B cell (primary cell): ENCODE data around the gene UXT. TPM values are rescaled to one million over a fixed set of nuclear protein-coding genes. Genes with fewer than 3 reads are reported as not detected.
A peak's percentile ranks its signal among the peaks of the same experiment; 100 is the strongest.

Source experiments
- ATAC-seq: fragments of 200-7000 bp; cut with Tn5 transposase; one replicate; pipeline ENCODE4 v1.10.0; 2021; ENCODE audit warnings: low read depth, mild to moderate bottlenecking, moderate number of reproducible peaks, moderate library complexity
- CTCF ChIA-PET: fragments of 350-600 bp; sonication (Branson Sonifier 250); formaldehyde crosslinking; loops from one replicate; lab custom pipeline; 2021; ENCODE audit warnings: antibody characterized with exemption, inconsistent platforms; lab: Charles Lee
- POLR2A ChIA-PET: fragments of 350-600 bp; sonication (Branson Sonifier 250); formaldehyde crosslinking; loops from one replicate; lab custom pipeline; 2021; ENCODE audit warnings: antibody characterized with exemption; lab: Charles Lee
- DNase-seq: peaks from one replicate; pipeline ENCODE4 v3.0.0; 2013
- H2AFZ ChIP-seq: 2 replicates; pipeline ENCODE4 v1.6.1; 2012; ENCODE audit warnings: mild to moderate bottlenecking, low read depth, low read length; ENCODE audit not compliant: insufficient read depth, poor library complexity, severe bottlenecking
- H3K27ac ChIP-seq, 2 donors: 1 replicate in 1 of 2; 2 replicates in 1 of 2; pipeline ENCODE4 v1.5.1; 2012 to 2013; ENCODE audit warnings: low read length in 2 of 2, mild to moderate bottlenecking in 2 of 2, moderate library complexity in 1 of 2
- H3K27me3 ChIP-seq, 4 experiments: fragments of 200-600 bp in 1 of 4; sonication (generic) in 1 of 4; replicated peaks in 1 of 4; 1 replicate in 2 of 4; 2 replicates in 2 of 4; pipeline versions ENCODE4 v1.6.1 to v1.7.0; 2013 to 2016; ENCODE audit warnings: low read length in 3 of 4, mild to moderate bottlenecking in 2 of 4, mixed read lengths in 1 of 4, moderate library complexity in 1 of 4; ENCODE audit not compliant: insufficient read depth in 4 of 4, control insufficient read depth in 3 of 4; ENCODE audit errors: control extremely low read depth in 1 of 4
- H3K36me3 ChIP-seq, 2 experiments: replicated peaks in 1 of 2; 1 replicate in 1 of 2; 2 replicates in 1 of 2; pipeline versions ENCODE4 v1.6.1 to v1.7.1; 2013; ENCODE audit warnings: low read length in 1 of 2; ENCODE audit not compliant: insufficient read depth in 2 of 2, control insufficient read depth in 1 of 2; ENCODE audit errors: control extremely low read depth in 1 of 2, extremely low read depth in 1 of 2
- H3K4me1 ChIP-seq, 2 donors: fragments of 200-600 bp in 1 of 2; sonication (generic) in 1 of 2; 1 replicate in 1 of 2; 2 replicates in 1 of 2; pipeline versions ENCODE4 v1.5.1 to v1.6.1; 2013 to 2017; ENCODE audit warnings: low read length in 2 of 2; ENCODE audit not compliant: control insufficient read depth in 2 of 2, insufficient read depth in 2 of 2
- H3K4me2 ChIP-seq: replicated peaks from 2 replicates; pipeline ENCODE3; 2012; ENCODE audit warnings: mild to moderate bottlenecking, low read depth, low read length; ENCODE audit not compliant: poor library complexity, severe bottlenecking
- H3K4me3 ChIP-seq, 5 experiments: fragments of 200-600 bp in 1 of 5; sonication (generic) in 1 of 5; 1 replicate in 3 of 5; 2 replicates in 2 of 5; pipeline versions ENCODE4 v1.5.1 to v1.7.0; 2011 to 2016; ENCODE audit warnings: low read length in 4 of 5, mild to moderate bottlenecking in 4 of 5, low read depth in 2 of 5, control low read depth in 1 of 5, moderate library complexity in 1 of 5; ENCODE audit not compliant: insufficient read depth in 1 of 5; ENCODE audit errors: control extremely low read depth in 1 of 5, extremely low read depth in 1 of 5
- H3K79me2 ChIP-seq: fragments of 200-600 bp; sonication (generic); one replicate; pipeline ENCODE4 v1.6.0; 2016; ENCODE audit warnings: low read length; ENCODE audit not compliant: control insufficient read depth, insufficient read depth
- H3K9ac ChIP-seq: fragments of 200-600 bp; sonication (generic); 2 replicates; pipeline ENCODE4 v1.6.1; 2017; ENCODE audit warnings: mild to moderate bottlenecking, low read length, moderate library complexity
- H3K9me3 ChIP-seq, 3 donors: one replicate each; pipeline versions ENCODE4 v1.6.1 to v1.7.1; 2013; ENCODE audit warnings: low read length in 2 of 3; ENCODE audit not compliant: control insufficient read depth in 2 of 3, insufficient read depth in 1 of 3; ENCODE audit errors: control extremely low read depth in 1 of 3
- H4K20me1 ChIP-seq: 2 replicates; pipeline ENCODE4 v1.6.0; 2012; ENCODE audit warnings: mild to moderate bottlenecking, low read length; ENCODE audit not compliant: insufficient read depth, control insufficient read depth, poor library complexity, severe bottlenecking
- H3K27ac Mint-ChIP-seq: one replicate; pipeline ENCODE4 v1.8.0; 2021; ENCODE audit warnings: mixed read lengths
- H3K27me3 Mint-ChIP-seq: one replicate; pipeline ENCODE4 v1.8.0; 2021; ENCODE audit warnings: mixed read lengths
- H3K4me1 Mint-ChIP-seq: one replicate; pipeline ENCODE4 v1.8.0; 2021; ENCODE audit warnings: mixed read lengths
- H3K4me3 Mint-ChIP-seq: one replicate; pipeline ENCODE4 v1.8.0; 2021; ENCODE audit warnings: mixed read lengths
- H3K9me3 Mint-ChIP-seq: one replicate; pipeline ENCODE4 v1.8.0; 2022; ENCODE audit warnings: mixed read lengths; ENCODE audit not compliant: insufficient read depth
- EZH2 ChIP-seq: IDR thresholded peaks from 2 replicates; pipeline ENCODE4 v1.6.1; 2012; ENCODE audit warnings: borderline replicate concordance, low read depth, mild to moderate bottlenecking, moderate library complexity, low read length; ENCODE audit not compliant: insufficient read depth, poor library complexity, severe bottlenecking
- WGBS: methylation state at CpG from one replicate; pipeline ENCODE4 v1.1.5; 2013; ENCODE audit warnings: missing lambda C conversion rate; ENCODE audit not compliant: insufficient coverage; 5-methylcytosine and 5-hydroxymethylcytosine counted together
- intact Hi-C: fragments of 100-400 bp; cut with micrococcal nuclease; formaldehyde crosslinking; loops from one replicate; pipeline ENCODE4 v1.10.0; 2022
- polyA plus RNA-seq: library from polyadenylated mRNA; depleted of rRNA; stranded (reverse); fragments of >200 nt; gene quantifications from 2 replicates; pipeline ENCODE4 v1.2.3, GENCODE V29; 2012
- total RNA-seq, 2 donors: library from RNA; stranded (reverse); fragments of 120-200 nt in 1 of 2; gene quantifications; 1 replicate in 1 of 2; 2 replicates in 1 of 2; pipeline versions ENCODE4 v1.2.3 to v1.2.4, GENCODE V29; 2013 to 2022
- TF ChIP-seq, protein P1 (sequence below): fragments of 200-600 bp; IDR thresholded peaks from one replicate; pipeline ENCODE4 v1.8.0; 2022; ENCODE audit warnings: antibody characterized with exemption, mild to moderate bottlenecking

Gene UXT
- total and polyA plus RNA-seq, 2 donors (not counting 1 experiment from before 2014, with no cell fraction given), result 177 to 238 TPM

DNA sequence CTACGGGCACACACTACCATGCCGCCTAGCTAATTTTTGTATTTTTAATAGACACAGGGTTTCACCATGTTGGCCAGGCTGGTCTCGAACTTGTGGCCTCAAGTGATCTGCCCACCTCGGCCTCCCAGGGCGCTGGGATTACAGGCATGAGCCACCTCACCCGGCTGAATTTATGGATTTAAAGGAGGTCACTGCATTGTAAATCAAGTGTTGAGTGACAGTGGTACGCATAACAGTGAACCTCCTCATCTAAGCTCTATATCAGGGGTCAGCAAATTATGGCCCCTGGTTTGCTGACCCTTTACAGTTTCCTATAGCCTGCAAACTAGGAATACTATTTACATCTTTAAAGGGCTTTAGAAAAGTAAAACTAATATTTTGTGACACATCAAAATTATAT, 2.6 kb upstream of the UXT start:
- ATAC-seq (no peak), DNase-seq (no peak)
- H3K4me1 Mint-ChIP-seq, result peaks cover 14% of the 10 kb centered on the region
- Histone ChIP-seq H3K4me2 (no peak overlapping the region), H3K4me3 (no peak overlapping the region), H3K27ac (no peak overlapping the region), H3K4me1 (peaks cover 10 to 16% of the 10 kb centered on the region in 2 donors), H4K20me1 (no peaks in the 10 kb centered on the region), H3K9ac (no peak overlapping the region), H3K79me2 (peaks cover 4% of the 10 kb centered on the region), H2AFZ (no peak overlapping the region), H3K9me3 (no peaks in the 10 kb centered on the region), H3K36me3 (peaks cover 0 to 8% of the 10 kb centered on the region in 2 experiments), H3K27me3 (no peaks in the 10 kb centered on the region)
- POLR2A ChIA-PET, result no interaction called here
- no peak overlapping the region for H3K4me3 Mint-ChIP-seq
- TF ChIP-seq EZH2, result no peak
- TF ChIP-seq, protein P1, sequence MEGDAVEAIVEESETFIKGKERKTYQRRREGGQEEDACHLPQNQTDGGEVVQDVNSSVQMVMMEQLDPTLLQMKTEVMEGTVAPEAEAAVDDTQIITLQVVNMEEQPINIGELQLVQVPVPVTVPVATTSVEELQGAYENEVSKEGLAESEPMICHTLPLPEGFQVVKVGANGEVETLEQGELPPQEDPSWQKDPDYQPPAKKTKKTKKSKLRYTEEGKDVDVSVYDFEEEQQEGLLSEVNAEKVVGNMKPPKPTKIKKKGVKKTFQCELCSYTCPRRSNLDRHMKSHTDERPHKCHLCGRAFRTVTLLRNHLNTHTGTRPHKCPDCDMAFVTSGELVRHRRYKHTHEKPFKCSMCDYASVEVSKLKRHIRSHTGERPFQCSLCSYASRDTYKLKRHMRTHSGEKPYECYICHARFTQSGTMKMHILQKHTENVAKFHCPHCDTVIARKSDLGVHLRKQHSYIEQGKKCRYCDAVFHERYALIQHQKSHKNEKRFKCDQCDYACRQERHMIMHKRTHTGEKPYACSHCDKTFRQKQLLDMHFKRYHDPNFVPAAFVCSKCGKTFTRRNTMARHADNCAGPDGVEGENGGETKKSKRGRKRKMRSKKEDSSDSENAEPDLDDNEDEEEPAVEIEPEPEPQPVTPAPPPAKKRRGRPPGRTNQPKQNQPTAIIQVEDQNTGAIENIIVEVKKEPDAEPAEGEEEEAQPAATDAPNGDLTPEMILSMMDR, result no peak
- no peak overlapping the region for H3K27ac Mint-ChIP-seq
- CTCF ChIA-PET, result no interaction called here
- no CpG with 5 or more reads among the region's 7 CpGs for WGBS
- no peaks in the 10 kb centered on the region for H3K27me3 Mint-ChIP-seq
- intact Hi-C loops, result no loop called here
- no peaks in the 10 kb centered on the region for H3K9me3 Mint-ChIP-seq

DNA sequence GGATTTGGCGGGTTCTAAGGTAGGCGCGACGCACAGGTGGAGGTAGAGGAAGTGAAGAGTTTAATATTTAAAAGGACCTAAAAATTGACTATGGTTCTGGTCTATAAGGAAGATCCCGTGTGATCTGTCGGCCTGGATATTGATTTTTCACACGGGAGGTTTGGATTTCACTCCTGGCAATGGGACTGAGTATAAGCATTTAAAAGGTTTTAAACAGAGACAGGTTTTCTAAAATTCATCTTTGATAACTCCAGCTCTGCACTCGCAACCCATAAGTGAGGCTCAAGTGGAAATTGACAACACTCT, 394 bp upstream of the UXT start:
- CTCF ChIA-PET, result no interaction called here
- Histone ChIP-seq H3K4me1 (peaks cover 10 to 16% of the 10 kb centered on the region in 2 donors), H3K9me3 (no peaks in the 10 kb centered on the region), H3K27ac (peak overlapping the region; percentile 98), H3K9ac (peak overlapping the region; percentile 89), H3K4me3 (peak overlapping the region; percentile 1 to 80 (median 71)), H3K79me2 (peaks cover 4% of the 10 kb centered on the region), H3K27me3 (no peaks in the 10 kb centered on the region), H3K4me2 (peak overlapping the region; percentile 73), H4K20me1 (no peaks in the 10 kb centered on the region), H3K36me3 (peaks cover 0 to 20% of the 10 kb centered on the region in 2 experiments), H2AFZ (peak overlapping the region; percentile 66)
- Mint-ChIP-seq H3K27ac (peak overlapping the region; percentile 100), H3K4me1 (peaks cover 16% of the 10 kb centered on the region), H3K27me3 (no peaks in the 10 kb centered on the region), H3K4me3 (peak overlapping the region; percentile 95), H3K9me3 (no peaks in the 10 kb centered on the region)
- TF ChIP-seq, protein P1, result no peak
- no peak for TF ChIP-seq EZH2
- POLR2A ChIA-PET, result interaction anchor here (1.1 kb wide), 1 partner anchor 9 kb away, joined by 3 read pairs; the partner anchor contains the start of gene ELK1
- DNase-seq, result no peak
- no peak for ATAC-seq
- 50% methylated on average over 1 of the region's 8 CpGs for WGBS
- intact Hi-C loops, result loop anchor here (2.0 to 10.0 kb wide), 12 partner anchors 37 to 1608 kb away; partner anchors contain the start of genes ARAF, FTSJ1, GPKOW and OTUD5
